ENCODE data around the gene MANEA. TPM values are rescaled to one million over a fixed set of nuclear protein-coding genes. Genes with fewer than 3 reads are reported as not detected.

The MANEA gene, protein sequence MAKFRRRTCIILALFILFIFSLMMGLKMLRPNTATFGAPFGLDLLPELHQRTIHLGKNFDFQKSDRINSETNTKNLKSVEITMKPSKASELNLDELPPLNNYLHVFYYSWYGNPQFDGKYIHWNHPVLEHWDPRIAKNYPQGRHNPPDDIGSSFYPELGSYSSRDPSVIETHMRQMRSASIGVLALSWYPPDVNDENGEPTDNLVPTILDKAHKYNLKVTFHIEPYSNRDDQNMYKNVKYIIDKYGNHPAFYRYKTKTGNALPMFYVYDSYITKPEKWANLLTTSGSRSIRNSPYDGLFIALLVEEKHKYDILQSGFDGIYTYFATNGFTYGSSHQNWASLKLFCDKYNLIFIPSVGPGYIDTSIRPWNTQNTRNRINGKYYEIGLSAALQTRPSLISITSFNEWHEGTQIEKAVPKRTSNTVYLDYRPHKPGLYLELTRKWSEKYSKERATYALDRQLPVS
- 1.9 TPM for total RNA-seq

DNA sequence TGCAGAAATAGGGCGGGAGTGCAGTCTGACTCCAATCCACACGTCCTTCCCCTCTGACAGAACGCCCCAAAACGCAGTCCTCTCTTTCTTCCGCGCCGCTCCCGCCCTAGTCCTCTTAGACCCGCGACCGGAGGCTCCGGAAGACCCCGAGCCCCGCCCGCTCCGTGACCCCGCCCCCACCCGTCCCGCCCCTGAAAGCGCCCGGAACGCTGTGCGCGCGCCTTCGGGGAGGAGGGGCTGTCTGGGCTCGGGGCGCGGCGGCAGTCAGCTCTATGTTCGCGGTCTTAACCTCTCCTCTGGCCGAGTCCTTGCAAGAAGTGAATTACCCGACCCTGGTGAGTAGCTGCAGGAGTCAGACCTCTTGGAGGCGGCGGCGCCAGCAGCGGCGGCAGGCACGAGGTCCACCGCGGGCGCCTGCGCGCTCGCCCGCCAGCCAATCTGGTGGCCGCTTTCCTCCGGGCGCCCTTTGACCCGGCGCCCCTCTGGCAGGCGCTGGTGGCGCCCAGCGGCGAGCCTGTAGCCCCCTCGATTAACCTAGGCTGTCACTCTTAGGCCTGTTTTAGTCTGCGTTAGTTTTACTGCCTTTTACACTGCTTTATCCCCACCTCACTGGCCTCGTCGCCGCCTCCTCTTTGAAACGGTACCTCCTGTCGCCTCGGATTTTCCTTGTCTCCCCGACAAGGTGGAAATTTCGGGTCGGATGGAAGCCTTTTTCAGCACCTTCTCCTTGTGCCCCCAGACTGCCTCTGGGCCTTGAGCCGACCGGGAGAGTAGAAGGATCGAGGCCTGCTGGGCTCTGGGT, at the start of gene MANEA:
Gene MANEA (plus strand): TSS at position 232 of the 802 bp plus-strand sequence. CDS start 8,905 bp downstream, outside the sequence.
- Histone ChIP-seq H3K27me3 (no peaks in the 10 kb centered on the region), H3K4me3 (peak within 1 kb of the TSS; percentile 68 to 89)
- TF ChIP-seq, protein P1, sequence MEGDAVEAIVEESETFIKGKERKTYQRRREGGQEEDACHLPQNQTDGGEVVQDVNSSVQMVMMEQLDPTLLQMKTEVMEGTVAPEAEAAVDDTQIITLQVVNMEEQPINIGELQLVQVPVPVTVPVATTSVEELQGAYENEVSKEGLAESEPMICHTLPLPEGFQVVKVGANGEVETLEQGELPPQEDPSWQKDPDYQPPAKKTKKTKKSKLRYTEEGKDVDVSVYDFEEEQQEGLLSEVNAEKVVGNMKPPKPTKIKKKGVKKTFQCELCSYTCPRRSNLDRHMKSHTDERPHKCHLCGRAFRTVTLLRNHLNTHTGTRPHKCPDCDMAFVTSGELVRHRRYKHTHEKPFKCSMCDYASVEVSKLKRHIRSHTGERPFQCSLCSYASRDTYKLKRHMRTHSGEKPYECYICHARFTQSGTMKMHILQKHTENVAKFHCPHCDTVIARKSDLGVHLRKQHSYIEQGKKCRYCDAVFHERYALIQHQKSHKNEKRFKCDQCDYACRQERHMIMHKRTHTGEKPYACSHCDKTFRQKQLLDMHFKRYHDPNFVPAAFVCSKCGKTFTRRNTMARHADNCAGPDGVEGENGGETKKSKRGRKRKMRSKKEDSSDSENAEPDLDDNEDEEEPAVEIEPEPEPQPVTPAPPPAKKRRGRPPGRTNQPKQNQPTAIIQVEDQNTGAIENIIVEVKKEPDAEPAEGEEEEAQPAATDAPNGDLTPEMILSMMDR (IDR thresholded peaks at IDR 0.05): no peak

DNA sequence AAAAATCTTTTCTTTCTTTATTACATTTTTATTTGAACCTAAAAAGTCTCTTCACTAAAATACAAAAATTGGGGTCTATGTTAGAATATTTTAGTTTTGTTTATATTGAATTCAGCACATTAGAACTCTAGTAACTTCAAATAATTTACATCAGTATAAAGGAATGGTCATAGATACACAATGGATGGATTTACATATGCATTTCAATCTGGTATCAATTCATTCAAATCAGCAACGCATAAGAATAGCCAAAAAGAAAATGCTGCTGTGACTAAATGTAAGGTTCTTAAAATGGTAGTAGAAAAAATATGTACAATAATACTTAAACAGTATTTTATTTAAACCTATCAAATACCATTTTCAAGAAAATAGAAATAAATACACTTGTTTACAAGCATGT, 47.6 kb upstream of the MANEA start:
- TF ChIP-seq, protein P1 (IDR thresholded peaks at IDR 0.05): no peak
- intact Hi-C loops (cut with DNase I): no loop called here
- H3K27me3 ChIP-seq: no peaks in the 10 kb centered on the region

More for the DNA sequence above, at the start of gene MANEA:
- no peaks in the 10 kb centered on the region for H3K9me3 ChIP-seq
- peak within 1 kb of the TSS; percentile 94 to 95 for H3K27ac ChIP-seq
- DNase-seq (ENCODE audit: low spot score in 2 of 2): peak; percentile 45 to 91
- intact Hi-C loops (cut with DNase I): loop anchor here (2.0 to 10.0 kb wide), 3 partner anchors 947 to 1705 kb away; partner anchors contain the start of genes MMS22L and UFL1
- H3K36me3 ChIP-seq: no peaks in the 10 kb centered on the region
- peaks cover 0 to 18% of the 10 kb centered on the region in 2 donors for H3K4me1 ChIP-seq

DNA sequence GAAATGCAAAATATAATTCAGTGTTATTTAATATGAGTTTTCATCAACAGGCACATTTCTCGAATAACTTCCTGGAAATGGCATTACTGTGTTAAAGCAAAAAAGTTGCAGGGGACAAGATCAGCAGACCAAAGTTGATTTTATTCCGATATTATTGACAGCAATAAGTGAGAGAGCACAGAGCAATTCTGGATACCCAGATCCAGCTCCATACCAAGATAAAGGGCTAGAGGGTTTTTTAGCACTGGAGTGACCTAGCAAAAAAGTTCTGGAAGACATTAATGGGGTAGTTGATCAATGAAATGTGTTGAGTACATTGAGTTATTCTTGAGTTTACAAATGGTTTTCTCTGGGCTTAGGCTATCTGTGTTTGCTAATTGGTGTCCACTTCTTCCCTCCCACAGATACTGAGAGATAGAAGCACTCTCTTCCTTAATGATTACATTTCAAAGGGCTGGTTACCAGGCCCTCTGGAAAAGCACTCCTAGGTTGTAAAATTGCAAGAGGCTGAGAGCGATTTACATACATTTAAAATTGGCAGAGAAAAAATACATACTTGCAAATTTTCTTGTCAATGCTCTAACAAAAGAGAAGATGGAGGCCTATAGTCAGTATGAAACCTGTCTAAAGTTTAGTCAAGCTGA, 47.0 kb upstream of the MANEA start:
- no peaks in the 10 kb centered on the region for H3K36me3 ChIP-seq
- TF ChIP-seq, protein P1 (IDR thresholded peaks at IDR 0.05): no peak
- no peaks in the 10 kb centered on the region for H3K4me1 ChIP-seq
- no peak overlapping the region for H3K4me3 ChIP-seq
- intact Hi-C loops (cut with DNase I): no loop called here
- H3K27me3 ChIP-seq: no peaks in the 10 kb centered on the region
- no peak overlapping the region for H3K27ac ChIP-seq
- DNase-seq (ENCODE audit: low spot score in 2 of 2): no peak
- H3K9me3 ChIP-seq: no peaks in the 10 kb centered on the region

More for the DNA sequence above, 47.6 kb upstream of the MANEA start:
- Histone ChIP-seq H3K4me3 (no peak overlapping the region), H3K4me1 (no peaks in the 10 kb centered on the region), H3K9me3 (no peaks in the 10 kb centered on the region), H3K27ac (no peak overlapping the region), H3K36me3 (no peaks in the 10 kb centered on the region)
- no peak for DNase-seq (ENCODE audit: low spot score in 2 of 2)

DNA sequence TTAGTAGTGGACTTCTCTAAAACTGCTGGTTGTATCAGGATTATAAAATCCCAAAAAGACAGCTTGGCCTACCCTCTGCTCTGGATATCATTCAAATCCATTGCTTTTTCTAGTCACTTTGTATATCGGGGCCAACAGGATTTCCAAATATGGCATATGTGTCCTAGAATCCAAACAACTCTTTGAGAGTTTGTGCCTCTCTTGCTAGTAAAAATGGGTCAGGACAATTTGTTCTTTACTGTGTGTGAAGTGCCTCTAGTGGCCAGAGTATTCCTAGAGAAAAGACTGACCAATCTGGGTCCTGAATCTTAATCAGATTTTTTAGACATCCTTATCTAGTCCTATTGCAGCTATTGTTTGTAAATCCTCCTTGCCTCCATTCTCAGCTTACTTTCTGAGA, 33.5 kb upstream of the MANEA start:
- intact Hi-C loops (cut with DNase I): no loop called here
- TF ChIP-seq, protein P1 (IDR thresholded peaks at IDR 0.05): no peak
- Histone ChIP-seq H3K36me3 (no peaks in the 10 kb centered on the region), H3K4me3 (no peak overlapping the region), H3K4me1 (no peaks in the 10 kb centered on the region), H3K9me3 (no peaks in the 10 kb centered on the region), H3K27me3 (no peaks in the 10 kb centered on the region), H3K27ac (no peak overlapping the region)
- DNase-seq (ENCODE audit: low spot score in 2 of 2): no peak

DNA sequence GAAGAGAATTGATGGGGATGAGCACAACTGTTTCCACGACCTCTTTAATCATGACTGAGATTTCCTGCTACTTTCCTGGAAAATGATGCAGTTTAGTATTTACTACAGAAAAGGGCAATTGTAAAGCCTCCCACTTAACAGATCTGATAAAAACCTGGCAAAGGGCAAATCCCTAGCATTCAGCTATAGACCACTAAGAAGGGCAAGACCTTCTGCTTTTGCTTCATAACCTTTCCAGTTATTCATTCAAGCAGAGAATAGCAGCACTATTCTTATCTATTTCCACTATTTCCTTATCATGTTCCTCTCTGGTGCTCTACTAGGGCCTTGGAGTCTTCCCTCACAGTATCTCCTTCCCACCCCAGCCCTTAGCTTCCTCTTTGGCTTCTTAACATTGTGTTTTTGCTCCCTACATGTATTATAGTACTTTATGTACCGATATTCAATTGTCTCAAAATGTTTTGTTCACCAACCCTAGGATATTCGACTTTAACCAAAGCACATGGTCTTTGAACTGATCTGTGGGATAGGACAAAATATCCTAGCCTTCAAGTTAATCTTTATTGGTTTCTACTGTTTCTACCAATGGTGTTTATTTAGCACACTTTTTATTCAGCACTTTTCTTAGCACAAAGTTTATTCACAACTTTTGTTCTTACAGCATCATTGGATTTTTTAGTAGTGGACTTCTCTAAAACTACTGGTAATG, 32.7 kb upstream of the MANEA start:
- TF ChIP-seq, protein P1 (IDR thresholded peaks at IDR 0.05): no peak
- Histone ChIP-seq H3K4me3 (no peak overlapping the region), H3K27me3 (no peaks in the 10 kb centered on the region), H3K9me3 (no peaks in the 10 kb centered on the region), H3K4me1 (no peaks in the 10 kb centered on the region), H3K36me3 (no peaks in the 10 kb centered on the region), H3K27ac (peak overlapping the region; percentile 5 to 17)
- DNase-seq (ENCODE audit: low spot score in 2 of 2): no peak
- intact Hi-C loops (cut with DNase I): no loop called here

All from ascending aorta (tissue), 2 donors.